MCF 10A (cell line): ENCODE data around the gene FAM210B. TPM values are rescaled to one million over a fixed set of nuclear protein-coding genes. Genes with fewer than 3 reads are reported as not detected.

Source experiments
- BruUV-seq: library from RNA; stranded (reverse); fragments of 400-500 nt; replicated peaks from 2 replicates; lab custom pipeline; 2021; lab: Mats Ljungman, UMichigan
- CTCF ChIA-PET: fragments of 300-600 bp; sonication (Branson Sonifier 250); formaldehyde crosslinking; extraction: SDS; loops from one replicate; lab custom pipeline; 2021; ENCODE audit warnings: antibody characterized with exemption, inconsistent platforms; lab: Yijun Ruan, JAX
- POLR2A ChIA-PET: fragments of 300-600, 350-650 bp; sonication (Branson Sonifier 250); formaldehyde crosslinking; extraction: SDS; loops from one replicate; lab custom pipeline; 2020; ENCODE audit warnings: antibody characterized with exemption, inconsistent platforms; lab: Yijun Ruan, JAX
- DNase-seq: peaks from one replicate; pipeline ENCODE4 v3.0.0-alpha.2; 2018; ENCODE audit not compliant: unreplicated experiment
- H3K27ac Mint-ChIP-seq: one replicate; pipeline ENCODE4 v1.8.0; 2022; ENCODE audit warnings: mild to moderate bottlenecking, low read depth, mixed read lengths; ENCODE audit not compliant: unreplicated experiment
- H3K27me3 Mint-ChIP-seq: one replicate; pipeline ENCODE4 v1.8.0; 2022; ENCODE audit warnings: mixed read lengths; ENCODE audit not compliant: insufficient read depth, unreplicated experiment
- H3K36me3 Mint-ChIP-seq: one replicate; pipeline ENCODE4 v1.8.0; 2022; ENCODE audit warnings: mild to moderate bottlenecking, moderate library complexity, mixed read lengths; ENCODE audit not compliant: insufficient read depth, unreplicated experiment
- H3K4me1 Mint-ChIP-seq: one replicate; pipeline ENCODE4 v1.8.0; 2022; ENCODE audit warnings: mixed read lengths; ENCODE audit not compliant: insufficient read depth, unreplicated experiment
- H3K4me3 Mint-ChIP-seq: one replicate; pipeline ENCODE4 v1.8.0; 2022; ENCODE audit warnings: mild to moderate bottlenecking, moderate library complexity, mixed read lengths; ENCODE audit not compliant: unreplicated experiment
- H3K9me3 Mint-ChIP-seq: one replicate; pipeline ENCODE4 v1.8.0; 2022; ENCODE audit warnings: mixed read lengths; ENCODE audit not compliant: unreplicated experiment
- CTCF ChIP-seq: fragments of 200-600 bp; IDR thresholded peaks from one replicate; pipeline ENCODE4 v1.8.0; 2022; ENCODE audit warnings: antibody characterized with exemption, mild to moderate bottlenecking; ENCODE audit not compliant: unreplicated experiment
- intact Hi-C: fragments of 100-400 bp; cut with micrococcal nuclease; formaldehyde crosslinking; loops from 2 replicates; pipeline ENCODE4 v1.14.1; 2022
- total RNA-seq: library from RNA; stranded (reverse); gene quantifications from 2 replicates; pipeline ENCODE4 v1.2.3, GENCODE V29; 2022

The FAM210B gene
- total RNA-seq, 1 experiment from 2014 or later: 38.2 TPM

GRCh38 chr20:56350842-56351241 is 7.9 kb upstream of the FAM210B start:
- CTCF ChIA-PET: interaction anchor here (1.0 to 1.7 kb wide), 4 partner anchors 9 to 149 kb away, joined by 3 to 6 read pairs (median 4); partner anchors contain the start of gene MC3R

GRCh38 chr20:56352345-56353055 is 6.3 kb upstream of the FAM210B start:
- H3K4me1 Mint-ChIP-seq: no peaks in the 10 kb centered on the region
- CTCF ChIA-PET: interaction anchor here (0.6 to 5.1 kb wide), 7 partner anchors 9 to 1073 kb away, joined by 3 to 44 read pairs (median 3); partner anchors contain the start of gene MC3R
- no peaks in the 10 kb centered on the region for H3K36me3 Mint-ChIP-seq
- H3K27me3 Mint-ChIP-seq: no peaks in the 10 kb centered on the region
- TF ChIP-seq CTCF: no peak
- intact Hi-C loops: no loop called here
- no peak for DNase-seq
- H3K4me3 Mint-ChIP-seq: no peak overlapping the region
- no peaks in the 10 kb centered on the region for H3K9me3 Mint-ChIP-seq
- no peak overlapping the region for H3K27ac Mint-ChIP-seq
- POLR2A ChIA-PET: interaction anchor here (0.6 to 1.1 kb wide), 3 partner anchors 9 to 150 kb away, joined by 3 read pairs; no protein-coding TSS in a partner anchor
- no TSS peak for BruUV-seq

More at GRCh38 chr20:56350842-56351241, 7.9 kb upstream of the FAM210B start:
- intact Hi-C loops: no loop called here
- H3K4me3 Mint-ChIP-seq: no peak overlapping the region
- H3K9me3 Mint-ChIP-seq: no peaks in the 10 kb centered on the region
- no peaks in the 10 kb centered on the region for H3K27me3 Mint-ChIP-seq
- H3K36me3 Mint-ChIP-seq: no peaks in the 10 kb centered on the region
- no peak for TF ChIP-seq CTCF
- H3K4me1 Mint-ChIP-seq: no peaks in the 10 kb centered on the region
- no peak for DNase-seq
- POLR2A ChIA-PET: no interaction called here
- H3K27ac Mint-ChIP-seq: no peak overlapping the region
- BruUV-seq: no TSS peak

- POLR2A ChIA-PET: interaction anchor here (1.2 kb wide), 1 partner anchor 40 kb away, joined by 3 read pairs; no protein-coding TSS in a partner anchor
- no peak for DNase-seq
- Mint-ChIP-seq H3K4me3 (no peak overlapping the region), H3K27me3 (no peaks in the 10 kb centered on the region), H3K36me3 (no peaks in the 10 kb centered on the region), H3K9me3 (no peaks in the 10 kb centered on the region), H3K27ac (no peak overlapping the region), H3K4me1 (no peaks in the 10 kb centered on the region)
- intact Hi-C loops: no loop called here
- BruUV-seq: no TSS peak
- TF ChIP-seq CTCF: no peak
- CTCF ChIA-PET: interaction anchor here (0.9 to 5.1 kb wide), 4 partner anchors 10 to 151 kb away, joined by 4 to 44 read pairs (median 5); partner anchors contain the start of gene MC3R
Observed at GRCh38 chr20:56353356-56353755, 5.4 kb upstream of the FAM210B start.

GRCh38 chr20:56358070-56358469 is 704 bp upstream of the FAM210B start:
- intact Hi-C loops: loop anchor here (2.0 kb wide), 1 partner anchor 35 kb away; the partner anchor contains the start of genes AURKA and CSTF1
- H3K27ac Mint-ChIP-seq: no peak overlapping the region

More at GRCh38 chr20:56358070-56358469, 704 bp upstream of the FAM210B start:
- H3K27me3 Mint-ChIP-seq: no peaks in the 10 kb centered on the region
- CTCF ChIA-PET: interaction anchor here (0.6 to 8.8 kb wide), 11 partner anchors 10 to 110 kb away, joined by 3 to 84 read pairs (median 6); partner anchors contain the start of genes AURKA, CSTF1 and MC3R
- H3K36me3 Mint-ChIP-seq: peaks cover 14% of the 10 kb centered on the region
- peak overlapping the region; percentile 84 for H3K4me3 Mint-ChIP-seq
- POLR2A ChIA-PET: interaction anchor here (1.2 to 7.8 kb wide), 9 partner anchors 16 to 272 kb away, joined by 3 to 115 read pairs (median 13); partner anchors contain the start of genes AURKA and CSTF1
- no peak for DNase-seq
- BruUV-seq: no TSS peak
- TF ChIP-seq CTCF: no peak
- no peaks in the 10 kb centered on the region for H3K9me3 Mint-ChIP-seq
- H3K4me1 Mint-ChIP-seq: peaks cover 11% of the 10 kb centered on the region
